GM21390 (cell line): ENCODE data around the gene POU6F1.

Experiments
- ATAC-seq: cut with Tn5 transposase; IDR thresholded peaks from one replicate; pipeline ENCODE4 v1.9.1; 2021; ENCODE audit not compliant: unreplicated experiment

POU6F1 gene

DNA sequence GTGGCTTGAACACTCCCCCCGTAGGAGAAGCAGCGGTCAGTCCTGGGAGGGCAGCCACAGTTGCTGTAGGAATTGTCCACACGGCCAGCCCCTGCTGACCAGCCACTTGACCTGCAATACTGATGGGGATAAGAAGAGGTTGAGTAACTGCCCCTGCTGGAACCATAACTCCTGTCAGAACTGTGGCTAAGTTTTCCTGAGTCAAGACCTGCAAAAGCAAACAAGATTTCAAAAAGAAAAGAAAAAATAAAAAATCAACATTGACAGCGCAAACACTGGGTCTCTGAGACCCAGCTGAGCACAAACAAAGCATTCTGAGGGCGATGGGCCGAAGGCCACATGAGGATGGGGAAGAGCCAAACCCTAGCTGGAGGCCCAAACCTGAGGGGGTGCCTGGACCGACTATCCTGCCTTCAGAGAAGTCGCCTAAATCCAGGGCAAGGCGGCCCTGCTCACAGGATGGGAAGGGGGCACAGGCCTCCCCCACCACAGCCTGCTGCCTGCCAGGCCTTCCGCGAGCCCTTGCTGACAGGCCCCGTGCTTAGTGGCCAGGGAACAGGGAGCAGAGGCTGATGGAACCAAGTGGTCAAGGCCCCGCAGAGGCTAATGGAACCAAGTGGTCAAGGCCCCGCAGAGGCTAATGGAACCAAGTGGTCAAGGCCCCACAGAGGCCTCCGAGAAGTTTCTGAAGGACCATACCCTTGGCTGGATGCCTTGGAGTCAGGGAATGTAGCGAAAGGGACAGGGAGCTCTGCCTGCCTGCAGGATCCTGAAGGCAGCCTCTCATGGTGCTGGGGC, 19.1 kb downstream of the POU6F1 start:
- no peak for ATAC-seq

GRCh38 chr12:51197736-51198567, 19.9 kb downstream of the POU6F1 start:
- no peak for ATAC-seq

DNA sequence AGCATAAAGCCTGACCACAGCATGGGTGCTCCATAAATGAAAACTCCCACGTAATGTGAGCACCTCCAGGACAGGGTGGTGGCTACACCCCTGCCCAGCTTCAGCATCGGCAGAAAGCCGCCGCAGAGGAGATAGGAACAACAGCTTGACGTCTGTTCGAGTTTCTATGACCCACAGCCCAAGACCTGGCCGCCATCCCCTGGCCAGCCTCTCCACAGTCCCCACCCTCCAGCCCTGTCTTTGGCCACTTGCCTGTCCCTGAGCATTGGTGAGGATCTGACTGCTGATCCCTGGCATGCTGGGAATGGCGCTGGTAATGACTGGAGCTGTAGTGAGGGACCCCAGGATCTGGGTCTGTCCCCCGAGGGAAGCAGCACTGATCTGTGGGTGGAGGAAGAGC, 21.3 kb downstream of the POU6F1 start:
- ATAC-seq = no peak

DNA sequence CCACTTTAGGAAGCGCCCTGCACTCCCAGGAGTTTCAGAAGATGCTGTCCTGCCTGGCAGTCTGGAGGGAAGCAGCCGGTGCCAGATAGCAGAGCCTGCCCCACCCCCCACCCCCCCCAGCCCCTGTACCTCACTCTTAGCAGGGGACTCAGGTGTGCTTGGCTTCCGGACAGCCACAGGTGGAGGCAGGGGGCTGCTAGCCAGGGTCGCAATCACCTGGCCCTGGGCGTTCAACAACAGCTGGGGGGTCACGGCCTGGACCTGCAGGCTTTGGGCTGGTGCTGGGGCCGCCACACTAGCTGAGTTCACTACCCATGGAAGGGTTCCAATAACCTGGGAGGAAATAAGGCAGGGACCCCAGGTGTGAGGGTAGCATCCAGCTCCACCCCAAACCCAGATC, 22.0 kb downstream of the POU6F1 start:
- no peak for ATAC-seq

DNA sequence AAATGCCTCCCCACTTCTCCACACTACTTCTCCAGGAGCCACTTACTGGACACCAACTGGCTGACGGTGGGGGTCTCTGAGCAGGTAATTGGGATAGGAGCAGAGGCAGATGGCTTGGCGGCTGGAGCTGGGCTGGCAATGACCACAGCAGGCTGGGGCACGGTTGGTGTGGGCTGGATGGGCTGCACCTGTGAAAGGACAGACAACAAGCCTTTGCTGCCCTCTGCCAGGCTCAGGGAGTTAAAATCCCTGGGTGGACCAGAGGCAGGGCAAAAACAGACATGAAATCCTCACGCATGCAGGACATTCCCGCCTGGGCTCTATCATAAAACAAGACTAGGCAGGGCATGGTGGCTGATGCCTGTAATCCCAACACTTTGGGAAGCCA, 25.6 kb downstream of the POU6F1 start:
- ATAC-seq = no peak

GRCh38 chr12:51191516-51192283, 26.2 kb downstream of the POU6F1 start:
- no peak for ATAC-seq

- no peak for ATAC-seq
These were observed 27.0 kb downstream of the POU6F1 start for GRCh38 chr12:51190820-51191219.

- no peak for ATAC-seq
These were observed 28.0 kb downstream of the POU6F1 start for GRCh38 chr12:51189790-51190355.

GRCh38 chr12:51188359-51189051, 29.4 kb downstream of the POU6F1 start:
- no peak for ATAC-seq

DNA sequence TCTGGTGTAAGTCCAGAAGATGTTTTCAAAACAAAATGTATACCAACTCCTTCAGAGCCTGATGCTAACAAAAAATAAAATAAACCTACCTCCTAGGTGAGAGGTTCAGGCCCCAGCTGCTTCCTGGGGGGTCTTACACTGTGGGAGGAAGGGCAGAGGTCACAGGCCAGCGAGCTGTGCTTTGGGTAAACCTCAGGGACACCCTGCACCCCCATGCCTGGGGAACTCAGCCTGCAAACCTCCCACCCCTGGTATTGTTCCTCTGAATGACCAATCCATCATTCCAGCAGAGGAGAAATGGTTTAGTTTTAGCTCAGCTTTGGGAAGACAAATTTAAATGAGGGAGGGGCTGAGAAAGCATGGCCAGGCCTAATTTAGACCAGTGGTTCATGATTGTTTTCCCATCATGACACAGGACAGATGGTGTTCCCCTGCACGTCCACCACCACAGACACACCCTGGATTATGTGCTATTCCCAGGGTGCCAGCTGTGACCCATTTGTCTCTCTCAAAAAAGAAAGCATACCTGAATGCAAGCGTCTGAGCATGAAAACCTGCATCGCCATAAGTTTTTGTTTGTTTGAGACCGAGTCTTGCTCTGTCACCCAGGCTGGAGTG, 30.4 kb downstream of the POU6F1 start:
- no peak for ATAC-seq

DNA sequence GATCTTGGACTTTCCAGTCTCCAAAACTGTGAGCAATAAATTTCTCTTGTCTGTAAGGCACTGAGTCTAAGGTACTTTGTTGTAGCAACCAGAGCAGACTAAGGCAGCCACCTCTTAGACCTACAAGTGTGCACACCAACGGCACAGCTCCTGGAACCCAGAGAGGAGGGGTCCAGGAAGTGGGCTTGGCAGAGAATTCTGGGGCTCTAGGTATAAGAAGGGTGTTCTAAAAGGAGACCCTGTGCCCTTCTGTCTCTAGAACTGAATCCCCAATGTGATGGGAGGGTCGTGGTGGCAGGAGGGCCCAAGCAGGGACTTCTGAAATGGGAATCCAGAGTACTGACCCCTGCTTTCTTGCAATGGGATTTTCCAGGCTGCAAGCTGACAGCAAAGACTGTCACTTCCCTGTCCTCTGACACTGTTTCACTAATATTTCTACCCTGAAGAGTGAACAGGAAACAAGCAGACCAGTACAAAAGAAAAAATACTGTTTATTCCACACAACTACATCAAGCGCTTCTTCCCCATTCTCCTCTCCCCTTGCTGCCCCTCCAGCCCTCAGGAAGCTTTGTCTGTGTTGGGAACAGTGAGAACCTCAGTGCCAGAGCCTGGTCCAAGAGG, 31.3 kb downstream of the POU6F1 start:
- no peak for ATAC-seq

- no peak for ATAC-seq
These were observed 32.6 kb downstream of the POU6F1 start for GRCh38 chr12:51185171-51185717.

- ATAC-seq = no peak
These were observed 34.0 kb downstream of the POU6F1 start for GRCh38 chr12:51183816-51184215.

GRCh38 chr12:51183349-51183748, 34.5 kb downstream of the POU6F1 start:
- no peak for ATAC-seq

GRCh38 chr12:51181558-51181957, 36.3 kb downstream of the POU6F1 start:
- no peak for ATAC-seq

- ATAC-seq = no peak
These were observed 40.0 kb downstream of the POU6F1 start for GRCh38 chr12:51177897-51178296.

DNA sequence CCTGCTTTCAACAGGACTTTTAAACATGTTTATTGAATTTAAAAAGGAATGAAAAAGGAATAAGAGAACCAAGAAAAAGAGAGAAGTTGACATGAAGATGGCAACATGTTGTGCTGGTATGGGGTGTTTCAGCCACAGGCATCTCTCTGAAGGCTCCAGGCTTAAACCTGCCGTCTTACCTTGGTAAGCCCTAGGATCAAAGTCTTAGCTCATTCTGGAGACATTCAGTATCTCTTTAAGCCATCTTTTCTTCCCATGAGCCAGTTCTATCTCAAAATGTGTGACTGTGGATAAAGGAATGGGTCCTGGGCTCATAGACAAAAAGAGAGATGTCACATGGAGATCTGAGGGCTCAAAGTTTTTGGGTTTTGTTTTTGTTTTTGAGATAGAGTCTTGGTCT, 43.4 kb downstream of the POU6F1 start:
- ATAC-seq = no peak

DNA sequence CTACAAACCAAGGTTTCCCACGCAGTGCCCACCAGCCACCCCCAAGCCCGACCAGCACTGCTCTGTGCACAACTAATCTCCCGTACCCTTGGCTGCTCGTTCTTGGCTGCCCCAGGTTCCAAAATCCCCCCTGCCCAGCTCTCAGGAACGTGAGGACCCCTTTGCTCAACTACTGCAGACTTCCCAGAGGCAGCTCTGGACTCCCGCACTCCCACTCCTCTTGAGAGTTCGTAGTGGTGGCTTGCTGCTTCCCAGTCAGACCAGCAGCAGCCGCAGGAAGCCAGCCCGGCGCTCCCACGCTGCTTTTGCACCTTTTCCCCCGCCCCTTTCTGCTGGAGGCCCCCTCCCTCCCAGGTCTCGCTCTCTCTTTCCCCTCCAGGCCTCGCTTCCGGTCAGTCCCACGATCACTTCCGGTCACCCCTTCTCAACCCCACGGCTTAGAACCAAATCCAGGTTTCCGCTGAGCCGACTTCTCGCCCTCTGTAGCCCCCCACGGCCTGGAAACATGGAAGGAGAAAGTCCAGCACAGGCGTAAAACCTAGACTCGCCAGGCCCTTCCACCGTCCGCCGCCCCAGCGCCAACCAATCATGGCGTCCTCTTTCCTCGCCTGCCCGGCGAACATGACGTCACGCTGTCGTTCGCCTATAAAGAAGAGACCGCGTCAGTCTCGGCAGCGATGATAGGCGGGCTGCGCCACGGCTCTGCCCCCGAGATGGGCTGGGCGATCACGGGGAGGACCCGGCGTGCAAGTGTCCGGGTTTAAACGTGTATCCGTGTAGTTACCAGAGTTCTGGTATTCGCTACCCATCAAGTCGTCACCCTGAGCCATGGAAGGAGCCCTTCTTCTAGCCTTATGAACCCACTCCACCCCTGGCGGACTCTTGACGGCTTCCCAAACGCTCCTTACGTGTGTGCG, 45.1 kb downstream of the POU6F1 start, which contains the start of gene TFCP2:
Gene TFCP2 (minus strand): TSS at position 621 of the 917 bp plus-strand sequence. CDS start 713 bp downstream, outside the sequence.
- ATAC-seq = peak; percentile 92
